ENCODE results near the gene GALNTL6. TPM values are rescaled to one million over a fixed set of nuclear protein-coding genes. Genes with fewer than 3 reads are reported as not detected.

Gene GALNTL6
- total RNA-seq, 1 donor from 2014 or later, result 1.7 TPM

GRCh38 chr4:172686021-172686420, 872.8 kb downstream of the GALNTL6 start:
- H3K4me3 Mint-ChIP-seq, result no peak overlapping the region
- H3K36me3 Mint-ChIP-seq, result no peaks in the 10 kb centered on the region
- peak overlapping the region; percentile 39 for H3K27ac Mint-ChIP-seq
- H3K4me1 Mint-ChIP-seq (ENCODE audit: unreplicated experiment), result no peaks in the 10 kb centered on the region
- DNase-seq (ENCODE audit: extremely low spot score, unreplicated experiment), result no peak
- H3K27me3 Mint-ChIP-seq, result no peaks in the 10 kb centered on the region
- TF ChIP-seq CTCF (conservative IDR thresholded peaks at IDR 0.05), result no peak
- peaks cover 4% of the 10 kb centered on the region for H3K9me3 Mint-ChIP-seq

DNA sequence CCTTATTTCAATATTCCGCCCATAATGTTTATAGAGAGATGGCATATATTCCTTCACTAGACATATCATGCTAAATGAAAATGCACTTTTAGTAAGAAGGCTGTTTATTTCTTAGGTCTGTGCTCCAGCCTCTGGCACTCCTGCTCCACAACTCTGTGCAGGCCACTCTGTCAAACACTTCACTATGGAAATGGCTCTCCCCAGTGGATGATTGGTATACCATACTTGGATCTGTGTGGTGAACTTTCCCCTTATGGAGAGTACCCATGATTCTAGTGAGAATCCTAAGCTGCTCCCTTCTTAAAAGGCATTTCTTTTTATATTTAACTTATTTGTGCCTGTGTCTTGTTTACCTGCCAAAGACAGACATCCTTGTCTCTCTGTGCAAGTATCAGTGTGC, 875.3 kb downstream of the GALNTL6 start:
- no peak for TF ChIP-seq CTCF (conservative IDR thresholded peaks at IDR 0.05)
- Mint-ChIP-seq H3K36me3 (no peaks in the 10 kb centered on the region), H3K4me3 (no peak overlapping the region), H3K9me3 (peaks cover 6% of the 10 kb centered on the region), H3K27me3 (no peaks in the 10 kb centered on the region), H3K4me1 (ENCODE audit: unreplicated experiment) (no peaks in the 10 kb centered on the region), H3K27ac (no peak overlapping the region)
- DNase-seq (ENCODE audit: extremely low spot score, unreplicated experiment), result no peak

DNA sequence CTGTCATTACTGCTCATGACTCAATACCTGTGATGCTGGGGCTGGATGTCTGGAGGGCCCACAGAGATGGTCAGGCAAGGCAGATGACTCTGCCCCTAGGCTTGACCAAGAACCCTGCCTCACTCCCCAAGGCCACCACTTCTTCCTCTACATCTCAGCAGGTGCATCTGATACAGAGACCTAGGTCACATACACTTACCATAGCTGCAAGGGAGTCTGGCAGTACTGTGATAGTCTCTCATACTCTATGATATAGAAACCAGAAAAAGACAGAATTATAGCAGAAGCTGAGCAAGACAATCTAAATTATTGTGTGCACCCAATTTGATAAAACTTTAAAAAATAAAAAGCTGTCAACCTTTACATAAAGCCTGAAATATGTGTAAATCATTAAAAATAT, 878.3 kb downstream of the GALNTL6 start:
- peaks cover 10% of the 10 kb centered on the region for H3K9me3 Mint-ChIP-seq
- H3K4me1 Mint-ChIP-seq (ENCODE audit: unreplicated experiment), result no peaks in the 10 kb centered on the region
- H3K36me3 Mint-ChIP-seq, result no peaks in the 10 kb centered on the region
- no peak overlapping the region for H3K4me3 Mint-ChIP-seq
- DNase-seq (ENCODE audit: extremely low spot score, unreplicated experiment), result no peak
- no peak for TF ChIP-seq CTCF (conservative IDR thresholded peaks at IDR 0.05)
- H3K27ac Mint-ChIP-seq, result no peak overlapping the region
- no peaks in the 10 kb centered on the region for H3K27me3 Mint-ChIP-seq

GRCh38 chr4:172692701-172693100, 879.5 kb downstream of the GALNTL6 start:
- Mint-ChIP-seq H3K27me3 (no peaks in the 10 kb centered on the region), H3K27ac (no peak overlapping the region), H3K36me3 (no peaks in the 10 kb centered on the region), H3K4me3 (no peak overlapping the region), H3K9me3 (peaks cover 10% of the 10 kb centered on the region), H3K4me1 (ENCODE audit: unreplicated experiment) (no peaks in the 10 kb centered on the region)
- DNase-seq (ENCODE audit: extremely low spot score, unreplicated experiment), result no peak
- TF ChIP-seq CTCF (conservative IDR thresholded peaks at IDR 0.05), result no peak

DNA sequence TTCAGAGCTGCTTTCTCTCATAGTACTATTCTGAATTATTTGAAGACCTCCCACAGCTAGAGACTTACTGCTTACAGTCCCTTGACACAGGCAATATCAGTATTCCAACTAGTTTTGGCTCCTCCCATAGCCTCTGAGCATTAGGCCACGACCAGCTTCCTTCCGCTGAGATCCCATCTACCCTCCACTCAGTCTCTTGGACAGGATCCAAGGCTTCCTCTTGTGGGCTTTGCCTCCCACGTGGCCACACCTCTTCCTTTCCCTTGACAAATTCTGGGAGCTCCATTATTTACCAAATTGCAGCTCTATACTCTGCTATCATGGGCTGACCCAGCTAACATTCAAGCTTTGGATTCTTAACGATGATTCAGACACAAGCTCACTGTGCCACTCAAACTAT, 885.1 kb downstream of the GALNTL6 start:
- H3K4me3 Mint-ChIP-seq, result no peak overlapping the region
- TF ChIP-seq CTCF (conservative IDR thresholded peaks at IDR 0.05), result no peak
- no peaks in the 10 kb centered on the region for H3K27me3 Mint-ChIP-seq
- H3K4me1 Mint-ChIP-seq (ENCODE audit: unreplicated experiment), result no peaks in the 10 kb centered on the region
- H3K9me3 Mint-ChIP-seq, result peaks cover 7% of the 10 kb centered on the region
- H3K27ac Mint-ChIP-seq, result no peak overlapping the region
- DNase-seq (ENCODE audit: extremely low spot score, unreplicated experiment), result no peak
- H3K36me3 Mint-ChIP-seq, result no peaks in the 10 kb centered on the region

- Mint-ChIP-seq H3K9me3 (peaks cover 18% of the 10 kb centered on the region), H3K4me3 (no peak overlapping the region), H3K36me3 (peaks cover 4% of the 10 kb centered on the region), H3K27ac (no peak overlapping the region), H3K4me1 (ENCODE audit: unreplicated experiment) (peaks cover 4% of the 10 kb centered on the region), H3K27me3 (no peaks in the 10 kb centered on the region)
- no peak for DNase-seq (ENCODE audit: extremely low spot score, unreplicated experiment)
- TF ChIP-seq CTCF (conservative IDR thresholded peaks at IDR 0.05), result no peak
Measured at GRCh38 chr4:172705565-172705964, 892.4 kb downstream of the GALNTL6 start.
